ENCODE measurements around the gene SPTLC2. TPM values are rescaled to one million over a fixed set of nuclear protein-coding genes. Genes with fewer than 3 reads are reported as not detected.
"Not testable (repeated sequence)": the region's sequence is repeated elsewhere in the genome, so short reads cannot be mapped to it uniquely, and the experiment has no call there.

SPTLC2 gene
- total RNA-seq, 1 experiment from 2014 or later, result 32.6 TPM

DNA sequence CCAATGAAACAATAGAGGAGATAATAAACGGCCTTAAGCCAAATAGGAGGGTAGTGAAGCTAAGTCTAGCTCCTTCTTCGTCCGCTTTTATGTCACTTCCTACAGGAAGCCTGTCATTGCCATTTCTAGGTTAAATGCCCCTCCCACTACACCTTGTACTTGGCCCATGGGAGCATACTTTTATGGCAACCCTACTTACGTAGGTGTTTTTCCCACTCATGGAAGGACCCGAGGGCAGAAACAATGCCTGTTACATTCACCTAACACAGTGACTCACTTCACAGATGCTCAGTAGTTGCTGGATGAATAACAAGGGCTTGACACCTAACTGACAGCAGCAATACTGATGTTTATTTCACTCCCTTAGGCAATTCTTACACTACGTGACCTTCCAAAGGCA lies 46.9 kb upstream of the SPTLC2 start:
- peaks cover 17% of the 10 kb centered on the region in 2 experiments for H3K4me1 Mint-ChIP-seq
- Histone ChIP-seq H2AFZ (ENCODE audit: low read length) (no peak overlapping the region), H3K79me1 (ENCODE audit: insufficient read depth, low read depth, low read length, poor library complexity, severe bottlenecking) (no peaks in the 10 kb centered on the region), H2BK5ac (ENCODE audit: insufficient read length, low read length) (no peak overlapping the region), H2BK20ac (ENCODE audit: low read depth, low read length, poor library complexity, severe bottlenecking) (no peak overlapping the region), H3K4me2 (ENCODE audit: insufficient read depth, insufficient read length, low read length) (no peak overlapping the region), H2BK120ac (ENCODE audit: low read depth, low read length, poor library complexity, severe bottlenecking) (no peak overlapping the region), H2BK15ac (ENCODE audit: low read depth, low read length) (no peak overlapping the region), H3K79me2 (ENCODE audit: insufficient read depth, low read length) (no peaks in the 10 kb centered on the region), H4K91ac (ENCODE audit: insufficient read length, low read depth, low read length) (no peak overlapping the region), H3K27ac (ENCODE audit: insufficient read length, low read depth, low read length) (no peak overlapping the region), H3K18ac (ENCODE audit: insufficient read length, low read depth, low read length) (no peak overlapping the region), H2BK12ac (ENCODE audit: insufficient read length, low read depth, low read length) (no peak overlapping the region), H4K5ac (ENCODE audit: insufficient read length, low read depth, low read length) (no peak overlapping the region), H3K27me3 (ENCODE audit: insufficient read depth, low read length) (no peaks in the 10 kb centered on the region), H3K56ac (ENCODE audit: insufficient read length, low read depth, low read length) (no peak overlapping the region), H4K20me1 (ENCODE audit: control insufficient read depth, insufficient read depth, insufficient read length) (no peaks in the 10 kb centered on the region), H3K4ac (ENCODE audit: low read depth, low read length) (no peak overlapping the region), H3K4me1 (ENCODE audit: insufficient read depth, low read length) (no peaks in the 10 kb centered on the region), H3K23me2 (ENCODE audit: insufficient read length, low read depth, low read length, poor library complexity, severe bottlenecking) (no peaks in the 10 kb centered on the region), H3K9me3 (ENCODE audit: control insufficient read depth, low read depth, low read length) (no peaks in the 10 kb centered on the region), H3T11ph (ENCODE audit: low read length) (no peak overlapping the region), H3K23ac (ENCODE audit: insufficient read length, low read depth, low read length) (no peak overlapping the region), H3K14ac (ENCODE audit: insufficient read depth, low read length) (no peak overlapping the region), H4K8ac (replicated peaks; ENCODE audit: insufficient read length, low read depth, low read length) (no peak overlapping the region), H2AK5ac (ENCODE audit: insufficient read length, low read length) (no peak overlapping the region), H3K9ac (ENCODE audit: extremely low read depth, insufficient read length, low read length) (no peak overlapping the region)
- H3K4me3 Mint-ChIP-seq, result no peak overlapping the region
- TF ChIP-seq, protein P1, sequence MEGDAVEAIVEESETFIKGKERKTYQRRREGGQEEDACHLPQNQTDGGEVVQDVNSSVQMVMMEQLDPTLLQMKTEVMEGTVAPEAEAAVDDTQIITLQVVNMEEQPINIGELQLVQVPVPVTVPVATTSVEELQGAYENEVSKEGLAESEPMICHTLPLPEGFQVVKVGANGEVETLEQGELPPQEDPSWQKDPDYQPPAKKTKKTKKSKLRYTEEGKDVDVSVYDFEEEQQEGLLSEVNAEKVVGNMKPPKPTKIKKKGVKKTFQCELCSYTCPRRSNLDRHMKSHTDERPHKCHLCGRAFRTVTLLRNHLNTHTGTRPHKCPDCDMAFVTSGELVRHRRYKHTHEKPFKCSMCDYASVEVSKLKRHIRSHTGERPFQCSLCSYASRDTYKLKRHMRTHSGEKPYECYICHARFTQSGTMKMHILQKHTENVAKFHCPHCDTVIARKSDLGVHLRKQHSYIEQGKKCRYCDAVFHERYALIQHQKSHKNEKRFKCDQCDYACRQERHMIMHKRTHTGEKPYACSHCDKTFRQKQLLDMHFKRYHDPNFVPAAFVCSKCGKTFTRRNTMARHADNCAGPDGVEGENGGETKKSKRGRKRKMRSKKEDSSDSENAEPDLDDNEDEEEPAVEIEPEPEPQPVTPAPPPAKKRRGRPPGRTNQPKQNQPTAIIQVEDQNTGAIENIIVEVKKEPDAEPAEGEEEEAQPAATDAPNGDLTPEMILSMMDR (conservative IDR thresholded peaks at IDR 0.05), result no peak
- no peaks in the 10 kb centered on the region for H3K36me3 Mint-ChIP-seq (ENCODE audit: insufficient read depth in 1 of 3, low read depth in 3 of 3)
- no peaks in the 10 kb centered on the region for H3K9me3 Mint-ChIP-seq
- no peak overlapping the region for H3K27ac Mint-ChIP-seq
- no peaks in the 10 kb centered on the region; the same call in 1 of the 2 replicates for H3K27me3 Mint-ChIP-seq (ENCODE audit: low read depth)
- WGBS (ENCODE audit: extremely low coverage, insufficient read length, low lambda C conversion rate), result no CpG with 5 or more reads among the region's 6 CpGs
- DNase-seq, result no peak

DNA sequence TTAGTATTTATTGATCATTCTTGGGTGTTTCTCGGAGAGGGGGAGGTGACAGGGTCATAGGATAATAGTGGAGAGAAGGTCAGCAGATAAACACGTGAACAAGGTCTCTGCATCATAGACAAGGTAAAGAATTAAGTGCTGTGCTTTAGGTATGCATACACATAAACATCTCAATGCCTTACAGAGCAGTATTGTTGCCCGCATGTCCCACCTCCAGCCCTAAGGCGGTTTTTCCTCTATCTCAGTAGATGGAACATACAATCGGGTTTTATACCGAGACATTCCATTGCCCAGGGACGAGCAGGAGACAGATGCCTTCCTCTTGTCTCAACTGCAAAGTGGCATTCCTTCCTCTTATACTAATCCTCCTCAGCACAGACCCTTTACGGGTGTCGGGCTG lies 45.1 kb upstream of the SPTLC2 start:
- not testable (repeated sequence) for H3K9me3 Mint-ChIP-seq; H3K27ac Mint-ChIP-seq; H3K27me3 ChIP-seq (ENCODE audit: insufficient read depth, low read length); H4K91ac ChIP-seq (ENCODE audit: insufficient read length, low read depth, low read length); H3K79me2 ChIP-seq (ENCODE audit: insufficient read depth, low read length); H3K27me3 Mint-ChIP-seq (ENCODE audit: low read depth); H3K4me3 Mint-ChIP-seq; H3K36me3 Mint-ChIP-seq (ENCODE audit: insufficient read depth in 1 of 3, low read depth in 3 of 3); H4K8ac ChIP-seq (replicated peaks; ENCODE audit: insufficient read length, low read depth, low read length); H3K14ac ChIP-seq (ENCODE audit: insufficient read depth, low read length); H4K20me1 ChIP-seq (ENCODE audit: control insufficient read depth, insufficient read depth, insufficient read length); DNase-seq; H3K18ac ChIP-seq (ENCODE audit: insufficient read length, low read depth, low read length); H3K79me1 ChIP-seq (ENCODE audit: insufficient read depth, low read depth, low read length, poor library complexity, severe bottlenecking); H2BK20ac ChIP-seq (ENCODE audit: low read depth, low read length, poor library complexity, severe bottlenecking); H3K9ac ChIP-seq (ENCODE audit: extremely low read depth, insufficient read length, low read length); H2BK12ac ChIP-seq (ENCODE audit: insufficient read length, low read depth, low read length); H2BK15ac ChIP-seq (ENCODE audit: low read depth, low read length); H3K4me1 ChIP-seq (ENCODE audit: insufficient read depth, low read length); H4K5ac ChIP-seq (ENCODE audit: insufficient read length, low read depth, low read length); H2BK5ac ChIP-seq (ENCODE audit: insufficient read length, low read length); H2BK120ac ChIP-seq (ENCODE audit: low read depth, low read length, poor library complexity, severe bottlenecking); H2AK5ac ChIP-seq (ENCODE audit: insufficient read length, low read length); H3K23me2 ChIP-seq (ENCODE audit: insufficient read length, low read depth, low read length, poor library complexity, severe bottlenecking); H3K4ac ChIP-seq (ENCODE audit: low read depth, low read length); H3K23ac ChIP-seq (ENCODE audit: insufficient read length, low read depth, low read length); H2AFZ ChIP-seq (ENCODE audit: low read length); H3T11ph ChIP-seq (ENCODE audit: low read length); H3K27ac ChIP-seq (ENCODE audit: insufficient read length, low read depth, low read length); H3K56ac ChIP-seq (ENCODE audit: insufficient read length, low read depth, low read length); H3K9me3 ChIP-seq (ENCODE audit: control insufficient read depth, low read depth, low read length); H3K4me2 ChIP-seq (ENCODE audit: insufficient read depth, insufficient read length, low read length)
- H3K4me1 Mint-ChIP-seq, result peaks cover 17% of the 10 kb centered on the region in 2 experiments
- no CpG with 5 or more reads among the region's 9 CpGs for WGBS (ENCODE audit: extremely low coverage, insufficient read length, low lambda C conversion rate)
